Prostate gland (tissue), 2 donors: ENCODE data around the gene SLC5A4. TPM values are rescaled to one million over a fixed set of nuclear protein-coding genes. Genes with fewer than 3 reads are reported as not detected.

Experiments used
- DNase-seq: peaks from one replicate; pipeline ENCODE4 v3.0.0-alpha.2; 2019; ENCODE audit warnings: low spot score
- H3K27ac ChIP-seq, 2 donors: fragments of 200-600 bp; sonication (generic); 2 replicates each; pipeline ENCODE4 v1.5.1; 2017 to 2019
- H3K27me3 ChIP-seq: fragments of 200-600 bp; sonication (generic); replicated peaks from 2 replicates; pipeline ENCODE4 v1.5.1; 2019; ENCODE audit not compliant: insufficient read depth
- H3K36me3 ChIP-seq, 2 donors: fragments of 200-600 bp; sonication (generic); 1 replicate in 1 of 2; 2 replicates in 1 of 2; pipeline versions ENCODE4 v1.5.1 to v1.8.1; 2017 to 2019
- H3K4me1 ChIP-seq: fragments of 200-600 bp; sonication (generic); replicated peaks from 2 replicates; pipeline ENCODE4 v1.5.1; 2019
- H3K4me3 ChIP-seq, 2 donors: fragments of 200-600 bp; sonication (generic); 2 replicates each; pipeline ENCODE4 v1.5.1; 2017 to 2019
- H3K9me3 ChIP-seq: fragments of 200-600 bp; sonication (generic); 2 replicates; pipeline ENCODE4 v1.5.1; 2017
- POLR2A ChIP-seq: fragments of 450-650 bp; IDR thresholded peaks from one replicate; pipeline ENCODE4 v1.6.1; 2016; ENCODE audit warnings: antibody characterized with exemption, mild to moderate bottlenecking
- POLR2AphosphoS5 ChIP-seq: sonication (generic); formaldehyde crosslinking; IDR thresholded peaks from one replicate; pipeline ENCODE4 v1.6.1; 2017; ENCODE audit warnings: antibody characterized with exemption
- WGBS: methylation state at CpG from one replicate; pipeline ENCODE4 v1.1.5; 2018; 5-methylcytosine and 5-hydroxymethylcytosine counted together
- intact Hi-C: fragments of 100-400 bp; cut with DNase I; formaldehyde crosslinking; loops from one replicate; pipeline ENCODE4 v1.14.2; 2022
- total RNA-seq, 2 donors: library from RNA; depleted of rRNA; stranded (reverse); fragments of >200 nt; gene quantifications; one replicate each; pipeline ENCODE4 v1.1.0, GENCODE V29; 2016
- TF ChIP-seq, protein P1 (sequence below), 4 experiments: fragments of 200-600 bp in 2 of 4; fragments of 450-650 bp in 2 of 4; sonication (generic) in 2 of 4; IDR thresholded peaks; 1 replicate in 3 of 4; 2 replicates in 1 of 4; pipeline ENCODE4 v1.5.1; 2016 to 2019; ENCODE audit warnings: antibody characterized with exemption in 4 of 4, mild to moderate bottlenecking in 2 of 4, moderate library complexity in 2 of 4

Gene SLC5A4
- total RNA-seq, 2 donors from 2014 or later = 0.23 TPM; not detected in 1

DNA sequence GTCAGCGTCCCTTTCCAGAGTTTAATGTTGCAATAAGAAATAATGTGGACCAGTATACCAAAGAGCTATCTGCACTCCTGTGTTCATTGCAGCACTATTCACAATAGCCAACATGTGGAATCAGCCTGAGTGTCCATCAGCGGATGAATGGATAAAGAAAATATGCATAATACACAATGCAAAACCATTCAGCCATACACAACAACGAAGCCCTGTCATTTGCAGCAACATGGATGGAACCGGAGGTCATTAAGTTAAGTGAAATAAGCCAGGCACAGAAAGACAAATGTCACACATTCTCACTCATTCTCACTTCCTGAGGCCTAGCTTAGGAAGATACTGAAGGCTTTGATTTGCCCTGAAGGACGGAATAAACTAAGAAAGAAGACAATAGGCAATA lies 22.1 kb downstream of the SLC5A4 start:
- 88% methylated on average over 5 of the region's 5 CpGs for WGBS
- Histone ChIP-seq H3K4me1 (no peaks in the 10 kb centered on the region), H3K36me3 (no peaks in the 10 kb centered on the region), H3K4me3 (no peak overlapping the region), H3K27me3 (no peaks in the 10 kb centered on the region), H3K9me3 (no peaks in the 10 kb centered on the region), H3K27ac (no peak overlapping the region)
- intact Hi-C loops = no loop called here
- DNase-seq = no peak
- TF ChIP-seq POLR2AphosphoS5 (no peak), POLR2A (no peak)
- TF ChIP-seq, protein P1, sequence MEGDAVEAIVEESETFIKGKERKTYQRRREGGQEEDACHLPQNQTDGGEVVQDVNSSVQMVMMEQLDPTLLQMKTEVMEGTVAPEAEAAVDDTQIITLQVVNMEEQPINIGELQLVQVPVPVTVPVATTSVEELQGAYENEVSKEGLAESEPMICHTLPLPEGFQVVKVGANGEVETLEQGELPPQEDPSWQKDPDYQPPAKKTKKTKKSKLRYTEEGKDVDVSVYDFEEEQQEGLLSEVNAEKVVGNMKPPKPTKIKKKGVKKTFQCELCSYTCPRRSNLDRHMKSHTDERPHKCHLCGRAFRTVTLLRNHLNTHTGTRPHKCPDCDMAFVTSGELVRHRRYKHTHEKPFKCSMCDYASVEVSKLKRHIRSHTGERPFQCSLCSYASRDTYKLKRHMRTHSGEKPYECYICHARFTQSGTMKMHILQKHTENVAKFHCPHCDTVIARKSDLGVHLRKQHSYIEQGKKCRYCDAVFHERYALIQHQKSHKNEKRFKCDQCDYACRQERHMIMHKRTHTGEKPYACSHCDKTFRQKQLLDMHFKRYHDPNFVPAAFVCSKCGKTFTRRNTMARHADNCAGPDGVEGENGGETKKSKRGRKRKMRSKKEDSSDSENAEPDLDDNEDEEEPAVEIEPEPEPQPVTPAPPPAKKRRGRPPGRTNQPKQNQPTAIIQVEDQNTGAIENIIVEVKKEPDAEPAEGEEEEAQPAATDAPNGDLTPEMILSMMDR (IDR thresholded peaks at IDR 0.05) = no peak

DNA sequence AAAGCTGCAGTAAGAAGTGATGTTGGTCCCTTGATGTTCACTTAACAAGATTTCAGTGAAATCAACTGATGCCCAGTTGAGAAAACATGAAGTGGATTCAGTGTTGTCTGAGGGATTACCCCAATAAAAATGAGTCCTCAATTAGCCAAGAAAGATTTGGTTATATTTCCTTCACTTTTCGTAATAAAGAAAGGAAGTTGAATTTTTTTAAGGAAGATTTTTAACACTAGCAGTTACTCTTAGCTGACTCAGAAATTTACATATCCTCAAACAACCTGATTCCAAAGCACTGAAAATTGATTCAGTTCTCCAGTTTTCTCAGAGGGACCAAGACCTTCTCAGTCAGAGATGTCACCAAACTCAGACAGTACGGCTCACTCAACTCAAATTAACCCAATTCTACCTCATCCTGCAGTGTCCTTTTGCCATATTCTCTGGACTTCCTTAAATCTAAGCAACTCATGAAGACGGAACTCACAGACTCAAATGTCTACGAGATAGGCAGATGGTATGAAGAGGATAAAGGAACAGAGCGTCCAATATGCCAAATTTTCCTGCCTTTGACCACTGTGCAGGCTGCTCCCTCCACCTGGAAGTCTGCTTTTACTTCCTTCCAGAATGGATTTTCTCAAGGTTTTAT lies 22.8 kb downstream of the SLC5A4 start:
- DNase-seq = no peak
- Histone ChIP-seq H3K27ac (no peak overlapping the region), H3K36me3 (no peaks in the 10 kb centered on the region), H3K4me3 (no peak overlapping the region), H3K4me1 (no peaks in the 10 kb centered on the region), H3K27me3 (no peaks in the 10 kb centered on the region), H3K9me3 (no peaks in the 10 kb centered on the region)
- TF ChIP-seq, protein P1 (IDR thresholded peaks at IDR 0.05) = no peak
- TF ChIP-seq POLR2A = no peak
- no peak for TF ChIP-seq POLR2AphosphoS5
- 70% methylated on average over 5 of the region's 5 CpGs for WGBS
- intact Hi-C loops = no loop called here

DNA sequence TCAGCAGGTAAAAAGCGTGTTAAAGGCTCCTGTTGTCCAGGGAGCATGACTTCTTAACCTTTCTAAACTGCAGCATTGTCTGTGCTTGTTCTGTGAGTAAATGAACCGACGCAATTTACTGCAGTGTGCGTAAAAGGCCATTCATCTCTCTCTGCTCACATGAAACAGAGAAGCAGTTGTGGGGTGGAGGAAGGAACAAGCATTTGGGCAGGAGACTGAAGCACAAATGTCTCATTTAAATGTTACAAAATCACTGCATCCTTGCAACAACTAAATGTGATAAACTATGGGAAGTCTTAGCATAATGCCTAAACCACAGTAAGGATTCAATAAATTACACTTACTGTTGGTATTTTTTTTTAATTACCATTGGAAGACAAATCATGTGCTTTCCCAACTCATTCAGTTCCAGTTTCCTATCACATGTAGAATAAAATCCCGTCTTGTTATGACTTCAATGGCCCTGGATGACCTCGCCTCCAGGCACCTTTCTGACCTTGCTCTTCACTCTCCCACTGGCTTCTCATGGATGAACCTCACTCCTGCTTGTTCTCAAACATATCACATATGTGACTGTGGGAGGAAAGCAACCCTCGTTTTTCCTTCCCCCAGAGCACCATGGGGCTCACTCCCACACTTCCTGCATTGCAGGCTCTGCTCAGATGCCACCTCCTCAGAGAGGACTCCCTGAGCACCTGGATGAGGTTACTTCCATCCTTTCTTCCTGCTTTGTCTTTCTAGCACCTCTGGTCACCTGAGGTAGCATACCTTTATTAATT lies 28.6 kb downstream of the SLC5A4 start:
- Histone ChIP-seq H3K9me3 (no peaks in the 10 kb centered on the region), H3K36me3 (no peaks in the 10 kb centered on the region), H3K27ac (no peak overlapping the region), H3K4me3 (no peak overlapping the region), H3K4me1 (no peaks in the 10 kb centered on the region), H3K27me3 (no peaks in the 10 kb centered on the region)
- no peak for DNase-seq
- intact Hi-C loops = no loop called here
- 50% methylated on average over 7 of the region's 7 CpGs for WGBS
- TF ChIP-seq POLR2AphosphoS5 (no peak), POLR2A (no peak)
- TF ChIP-seq, protein P1 (IDR thresholded peaks at IDR 0.05) = no peak

DNA sequence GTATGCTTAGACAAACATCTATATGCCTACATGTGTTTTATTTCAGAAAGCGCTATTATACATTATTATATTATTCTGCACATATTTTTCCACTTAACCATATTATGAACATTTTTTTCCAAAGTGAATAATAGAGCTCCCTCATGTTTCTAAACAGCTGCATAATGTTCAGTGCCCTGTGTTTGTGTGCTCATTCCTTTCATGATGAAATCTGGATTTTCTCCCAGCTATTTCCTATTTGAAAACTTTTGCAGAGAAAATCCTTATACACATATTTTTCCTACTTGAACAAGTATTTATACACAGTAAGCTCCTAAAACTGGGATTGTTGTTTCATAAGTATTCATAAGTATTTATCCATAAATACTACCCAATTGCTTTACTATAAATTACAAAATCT lies 32.2 kb downstream of the SLC5A4 start:
- whole genome bisulfite sequencing = 95% methylated on average over 1 of the region's 1 CpG
- H3K36me3 ChIP-seq = no peaks in the 10 kb centered on the region
- H3K27me3 ChIP-seq = no peaks in the 10 kb centered on the region
- H3K4me3 ChIP-seq = no peak overlapping the region
- intact Hi-C loops = no loop called here
- DNase-seq = no peak
- H3K9me3 ChIP-seq = no peaks in the 10 kb centered on the region
- TF ChIP-seq POLR2AphosphoS5 (no peak), POLR2A (no peak)
- TF ChIP-seq, protein P1 (IDR thresholded peaks at IDR 0.05) = no peak
- H3K27ac ChIP-seq = no peak overlapping the region
- no peaks in the 10 kb centered on the region for H3K4me1 ChIP-seq

DNA sequence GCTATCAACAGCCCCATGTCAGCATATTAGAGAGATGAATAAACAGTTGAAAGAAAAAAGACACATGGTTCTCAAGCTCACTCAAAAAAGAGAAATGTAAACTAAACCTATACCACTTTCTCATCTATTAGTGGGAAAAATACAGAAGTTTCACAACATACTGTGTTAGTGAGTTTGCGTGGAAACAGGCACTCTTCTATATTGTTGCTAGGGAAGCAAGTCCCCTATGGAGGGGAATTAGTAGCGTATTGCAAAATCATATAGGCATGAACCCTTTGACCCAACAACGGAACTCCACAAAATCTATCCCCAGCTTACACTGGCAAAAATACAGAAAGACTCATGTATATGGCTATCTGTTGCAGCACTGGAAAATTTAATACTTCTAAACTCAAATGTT lies 36.1 kb downstream of the SLC5A4 start:
- no peak overlapping the region for H3K27ac ChIP-seq
- TF ChIP-seq POLR2AphosphoS5 (no peak), POLR2A (no peak)
- TF ChIP-seq, protein P1 (IDR thresholded peaks at IDR 0.05) = no peak

More for the DNA sequence above, 36.1 kb downstream of the SLC5A4 start:
- no peaks in the 10 kb centered on the region for H3K9me3 ChIP-seq
- intact Hi-C loops = no loop called here
- H3K4me3 ChIP-seq = no peak overlapping the region
- H3K4me1 ChIP-seq = no peaks in the 10 kb centered on the region
- no peak for DNase-seq
- no peaks in the 10 kb centered on the region for H3K27me3 ChIP-seq
- WGBS = 84% methylated on average over 3 of the region's 3 CpGs
- no peaks in the 10 kb centered on the region for H3K36me3 ChIP-seq
